ENCODE measurements around the gene FBXO38.

The FBXO38 gene

DNA sequence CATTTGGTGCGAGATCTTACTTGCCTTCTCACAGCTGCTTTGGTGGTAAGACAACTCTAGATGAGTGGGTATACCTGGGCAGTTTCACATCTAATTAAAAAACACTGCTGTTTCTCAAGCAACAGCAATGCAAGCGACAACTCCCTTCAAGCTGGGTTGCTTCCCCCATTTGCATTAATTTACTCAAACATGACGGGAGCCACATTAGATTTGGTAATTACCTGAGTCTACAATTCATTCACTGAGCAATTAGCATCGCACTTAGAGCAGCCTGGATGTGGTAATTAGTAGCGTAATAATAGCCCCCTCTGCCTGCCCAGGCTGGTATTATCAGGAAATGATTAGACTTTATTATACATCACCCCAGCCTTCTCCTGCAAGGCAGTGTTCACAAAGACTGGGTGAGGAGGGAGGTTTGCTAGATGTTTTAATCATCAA, 73.4 kb downstream of the FBXO38 start:
- no peak overlapping the region for H2BK120ac ChIP-seq (ENCODE audit: insufficient read depth, low read length, poor library complexity)
- no peak overlapping the region for H2BK5ac ChIP-seq (ENCODE audit: low read depth, low read length, poor library complexity)
- no peak overlapping the region for H3K9ac ChIP-seq (ENCODE audit: low read length)
- no peaks in the 10 kb centered on the region for H3K36me3 ChIP-seq (ENCODE audit: control insufficient read depth in 1 of 2, insufficient read depth in 2 of 2, low read length in 2 of 2)
- no peak overlapping the region for H4K8ac ChIP-seq (ENCODE audit: low read depth, low read length)
- no peak overlapping the region for H3K4me3 ChIP-seq (ENCODE audit: low read depth, low read length)
- no peak overlapping the region for H2AFZ ChIP-seq (ENCODE audit: insufficient read depth, low read length, poor library complexity)
- no peaks in the 10 kb centered on the region for H3K79me1 ChIP-seq (ENCODE audit: low read length)
- peaks cover 0 to 2% of the 10 kb centered on the region in 2 experiments for H3K4me1 ChIP-seq (ENCODE audit: control insufficient read depth in 1 of 2, insufficient read depth in 2 of 2, low read length in 2 of 2)
- H3K4ac ChIP-seq (ENCODE audit: low read depth, low read length) = no peak overlapping the region
- no peaks in the 10 kb centered on the region for H3K9me3 ChIP-seq (ENCODE audit: insufficient read depth, low read depth, low read length)
- no peak overlapping the region for H2BK12ac ChIP-seq (ENCODE audit: low read length)
- no peak overlapping the region for H4K91ac ChIP-seq (ENCODE audit: low read depth, low read length)
- H3K4me2 ChIP-seq (ENCODE audit: low read length) = no peak overlapping the region
- no peak overlapping the region for H2AK5ac ChIP-seq (ENCODE audit: low read length)
- H4K12ac ChIP-seq (ENCODE audit: low read depth, low read length) = no peak overlapping the region
- no peak overlapping the region for H3K27ac ChIP-seq (ENCODE audit: low read depth, low read length)
- no peak overlapping the region for H3K18ac ChIP-seq (ENCODE audit: low read length)
- WGBS (ENCODE audit: extremely low coverage, insufficient coverage, insufficient read length) = no CpG with 5 or more reads among the region's 5 CpGs
- no peak overlapping the region for H3K23ac ChIP-seq (ENCODE audit: low read length)
- DNase-seq = no peak
- H3K79me2 ChIP-seq (ENCODE audit: control insufficient read depth, insufficient read depth, low read length, poor library complexity) = no peaks in the 10 kb centered on the region
- H3K27me3 ChIP-seq (ENCODE audit: insufficient read depth, low read length) = no peaks in the 10 kb centered on the region
- no peak overlapping the region for H3K14ac ChIP-seq (ENCODE audit: low read length)

DNA sequence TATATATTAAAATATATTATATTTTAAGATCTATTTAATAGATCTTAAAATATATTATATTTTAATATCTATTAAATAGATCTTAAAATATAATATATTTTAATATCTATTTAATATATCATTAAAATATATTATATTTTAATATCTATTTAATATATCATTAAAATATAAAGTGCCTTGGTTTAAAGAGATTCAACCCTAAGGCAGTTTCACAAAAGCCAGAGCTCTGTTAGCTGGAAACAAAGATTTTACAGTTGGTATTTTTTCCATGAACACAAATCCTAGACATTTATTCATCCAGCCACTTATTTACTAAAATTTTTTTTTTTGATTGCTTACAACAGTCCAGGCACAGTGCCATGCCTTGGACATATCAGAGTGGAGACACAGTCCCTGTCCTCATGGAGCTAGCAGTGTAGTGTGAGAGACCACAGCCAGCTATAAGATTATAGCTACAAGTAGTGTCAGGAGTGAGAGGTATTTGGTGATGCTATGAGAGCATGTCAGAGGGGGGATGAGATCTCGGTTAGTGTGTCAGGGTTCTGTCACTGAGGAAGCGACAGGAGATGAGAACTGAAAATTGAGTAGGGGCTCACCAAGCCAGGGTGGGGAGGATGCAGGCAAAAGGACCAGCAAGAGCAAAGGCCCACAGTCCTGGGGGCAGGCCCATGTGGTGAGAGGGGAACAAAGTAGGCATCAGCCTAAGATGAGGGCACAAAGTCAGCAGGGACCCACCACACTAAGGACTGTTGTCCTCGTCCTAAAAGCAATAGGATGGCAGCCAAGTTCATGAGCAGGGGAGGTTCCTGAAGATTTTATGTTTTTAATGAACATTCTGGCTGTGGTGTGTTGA, 74.5 kb downstream of the FBXO38 start:
- Histone ChIP-seq H2AFZ (ENCODE audit: insufficient read depth, low read length, poor library complexity) (no peak overlapping the region), H3K27ac (ENCODE audit: low read depth, low read length) (no peak overlapping the region), H3K36me3 (ENCODE audit: control insufficient read depth in 1 of 2, insufficient read depth in 2 of 2, low read length in 2 of 2) (no peaks in the 10 kb centered on the region), H3K27me3 (ENCODE audit: insufficient read depth, low read length) (no peaks in the 10 kb centered on the region), H2BK12ac (ENCODE audit: low read length) (no peak overlapping the region), H3K23ac (ENCODE audit: low read length) (no peak overlapping the region), H3K4ac (ENCODE audit: low read depth, low read length) (no peak overlapping the region), H3K79me1 (ENCODE audit: low read length) (no peaks in the 10 kb centered on the region), H3K4me2 (ENCODE audit: low read length) (no peak overlapping the region), H4K8ac (ENCODE audit: low read depth, low read length) (no peak overlapping the region), H3K4me1 (ENCODE audit: control insufficient read depth in 1 of 2, insufficient read depth in 2 of 2, low read length in 2 of 2) (peaks cover 0 to 2% of the 10 kb centered on the region in 2 experiments), H3K9ac (ENCODE audit: low read length) (no peak overlapping the region), H3K18ac (ENCODE audit: low read length) (no peak overlapping the region), H4K12ac (ENCODE audit: low read depth, low read length) (no peak overlapping the region), H3K14ac (ENCODE audit: low read length) (no peak overlapping the region), H2BK120ac (ENCODE audit: insufficient read depth, low read length, poor library complexity) (no peak overlapping the region), H3K9me3 (ENCODE audit: insufficient read depth, low read depth, low read length) (no peaks in the 10 kb centered on the region), H4K91ac (ENCODE audit: low read depth, low read length) (no peak overlapping the region), H3K4me3 (ENCODE audit: low read depth, low read length) (no peak overlapping the region), H3K79me2 (ENCODE audit: control insufficient read depth, insufficient read depth, low read length, poor library complexity) (no peaks in the 10 kb centered on the region), H2AK5ac (ENCODE audit: low read length) (no peak overlapping the region), H2BK5ac (ENCODE audit: low read depth, low read length, poor library complexity) (no peak overlapping the region)
- DNase-seq = no peak
- no CpG with 5 or more reads among the region's 3 CpGs for WGBS (ENCODE audit: extremely low coverage, insufficient coverage, insufficient read length)

DNA sequence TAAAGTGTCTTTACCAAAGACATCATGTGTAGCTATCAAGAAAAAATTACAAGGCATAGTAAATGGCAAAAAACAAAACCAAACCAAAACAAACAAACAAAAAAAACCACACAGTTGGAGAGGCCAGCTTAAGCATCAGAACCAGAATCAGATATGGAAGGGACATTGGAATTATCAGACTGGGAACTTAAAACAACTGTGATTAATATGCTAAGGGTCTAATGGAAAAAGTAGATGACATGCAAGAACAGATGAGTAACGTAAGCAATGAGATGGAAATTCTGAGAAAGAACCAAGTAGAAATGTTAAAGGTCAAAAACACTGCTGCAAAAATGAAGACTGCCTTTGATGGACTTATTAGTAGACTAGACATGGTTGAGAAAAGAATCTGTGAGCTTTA, 75.9 kb downstream of the FBXO38 start:
- Histone ChIP-seq H3K18ac (ENCODE audit: low read length) (no peak overlapping the region), H2AFZ (ENCODE audit: insufficient read depth, low read length, poor library complexity) (no peak overlapping the region), H3K79me2 (ENCODE audit: control insufficient read depth, insufficient read depth, low read length, poor library complexity) (no peaks in the 10 kb centered on the region), H2BK12ac (ENCODE audit: low read length) (no peak overlapping the region), H2AK5ac (ENCODE audit: low read length) (no peak overlapping the region), H2BK120ac (ENCODE audit: insufficient read depth, low read length, poor library complexity) (no peak overlapping the region), H3K4me2 (ENCODE audit: low read length) (no peak overlapping the region), H3K79me1 (ENCODE audit: low read length) (no peaks in the 10 kb centered on the region), H3K4me1 (ENCODE audit: control insufficient read depth in 1 of 2, insufficient read depth in 2 of 2, low read length in 2 of 2) (peaks cover 0 to 2% of the 10 kb centered on the region in 2 experiments), H3K4ac (ENCODE audit: low read depth, low read length) (no peak overlapping the region), H4K12ac (ENCODE audit: low read depth, low read length) (no peak overlapping the region), H3K9me3 (ENCODE audit: insufficient read depth, low read depth, low read length) (no peaks in the 10 kb centered on the region), H4K8ac (ENCODE audit: low read depth, low read length) (no peak overlapping the region), H3K27ac (ENCODE audit: low read depth, low read length) (no peak overlapping the region), H3K14ac (ENCODE audit: low read length) (no peak overlapping the region), H3K36me3 (ENCODE audit: control insufficient read depth in 1 of 2, insufficient read depth in 2 of 2, low read length in 2 of 2) (no peaks in the 10 kb centered on the region), H3K23ac (ENCODE audit: low read length) (no peak overlapping the region), H4K91ac (ENCODE audit: low read depth, low read length) (no peak overlapping the region), H3K27me3 (ENCODE audit: insufficient read depth, low read length) (no peaks in the 10 kb centered on the region), H3K4me3 (ENCODE audit: low read depth, low read length) (no peak overlapping the region), H3K9ac (ENCODE audit: low read length) (no peak overlapping the region), H2BK5ac (ENCODE audit: low read depth, low read length, poor library complexity) (no peak overlapping the region)
- WGBS (ENCODE audit: extremely low coverage, insufficient coverage, insufficient read length) = no CpG with 5 or more reads among the region's 1 CpG
- DNase-seq = no peak

DNA sequence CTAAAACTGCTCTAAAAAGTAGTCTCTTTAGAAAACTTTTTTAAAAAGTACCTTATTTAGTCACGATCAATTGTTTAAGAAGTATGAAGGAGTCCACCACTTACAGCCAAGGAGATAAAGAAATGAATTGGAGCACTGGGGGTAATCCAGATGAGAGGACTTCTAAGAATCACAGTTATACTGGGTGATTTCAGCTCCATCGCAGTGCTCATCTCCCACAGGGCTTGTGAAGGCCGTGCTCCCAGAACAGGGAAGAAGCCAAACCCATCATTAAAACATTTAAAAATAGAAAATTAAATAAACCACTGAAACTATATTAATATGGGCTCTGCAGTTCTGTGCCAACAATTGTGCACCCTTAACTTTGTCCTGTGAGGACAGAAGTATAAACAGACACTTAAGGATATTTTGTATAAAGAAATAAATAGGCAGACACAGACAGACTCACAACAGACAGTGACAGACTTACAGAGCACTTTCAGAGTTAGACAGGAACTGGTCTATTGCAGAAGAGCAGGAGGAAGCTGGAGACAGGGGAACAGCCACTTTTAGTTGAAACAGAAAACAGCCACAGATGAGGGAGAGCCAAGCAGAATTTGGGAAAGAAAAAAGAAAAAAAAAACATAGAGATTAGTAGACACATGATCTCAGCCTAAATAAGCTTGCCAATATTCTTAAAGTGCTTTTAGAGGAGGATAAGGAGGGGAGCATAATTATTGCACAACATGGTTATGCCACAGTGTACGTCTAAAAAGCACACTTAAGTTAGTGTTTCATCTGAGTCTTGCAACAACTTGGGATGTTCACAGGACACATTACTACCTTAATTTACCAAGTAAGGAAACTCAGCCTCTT, 81.8 kb downstream of the FBXO38 start:
- no peak overlapping the region for H3K4me2 ChIP-seq (ENCODE audit: low read length)
- H3K23ac ChIP-seq (ENCODE audit: low read length) = no peak overlapping the region
- no peak overlapping the region for H3K4ac ChIP-seq (ENCODE audit: low read depth, low read length)
- no peaks in the 10 kb centered on the region for H3K9me3 ChIP-seq (ENCODE audit: insufficient read depth, low read depth, low read length)
- H3K27ac ChIP-seq (ENCODE audit: low read depth, low read length) = no peak overlapping the region
- no peaks in the 10 kb centered on the region for H3K79me2 ChIP-seq (ENCODE audit: control insufficient read depth, insufficient read depth, low read length, poor library complexity)
- no peak overlapping the region for H2AFZ ChIP-seq (ENCODE audit: insufficient read depth, low read length, poor library complexity)
- WGBS (ENCODE audit: extremely low coverage, insufficient coverage, insufficient read length) = no CpG with 5 or more reads among the region's 4 CpGs
- no peak overlapping the region for H3K18ac ChIP-seq (ENCODE audit: low read length)
- no peak overlapping the region for H2BK5ac ChIP-seq (ENCODE audit: low read depth, low read length, poor library complexity)
- no peak overlapping the region for H3K4me3 ChIP-seq (ENCODE audit: low read depth, low read length)
- H3K79me1 ChIP-seq (ENCODE audit: low read length) = no peaks in the 10 kb centered on the region
- no peak overlapping the region for H4K8ac ChIP-seq (ENCODE audit: low read depth, low read length)
- H4K91ac ChIP-seq (ENCODE audit: low read depth, low read length) = no peak overlapping the region
- H3K27me3 ChIP-seq (ENCODE audit: insufficient read depth, low read length) = no peaks in the 10 kb centered on the region
- H3K14ac ChIP-seq (ENCODE audit: low read length) = no peak overlapping the region
- H2BK12ac ChIP-seq (ENCODE audit: low read length) = no peak overlapping the region
- H2BK120ac ChIP-seq (ENCODE audit: insufficient read depth, low read length, poor library complexity) = no peak overlapping the region
- H3K4me1 ChIP-seq (ENCODE audit: control insufficient read depth in 1 of 2, insufficient read depth in 2 of 2, low read length in 2 of 2) = no peaks in the 10 kb centered on the region
- no peak overlapping the region for H2AK5ac ChIP-seq (ENCODE audit: low read length)
- DNase-seq = no peak
- H4K12ac ChIP-seq (ENCODE audit: low read depth, low read length) = no peak overlapping the region
- H3K36me3 ChIP-seq (ENCODE audit: control insufficient read depth in 1 of 2, insufficient read depth in 2 of 2, low read length in 2 of 2) = no peaks in the 10 kb centered on the region
- no peak overlapping the region for H3K9ac ChIP-seq (ENCODE audit: low read length)

Measured in trophoblast cell (in vitro differentiated cells and primary cell).